Fibroblast of lung (primary cell): ENCODE data around the gene ZGLP1.

ENCODE experiments used
- EZH2 ChIP-seq: IDR thresholded peaks from 2 replicates; pipeline ENCODE4 v1.5.1; 2012; ENCODE audit warnings: low read length, control low read depth, mild to moderate bottlenecking; ENCODE audit errors: missing control alignments
- TF ChIP-seq, protein P1 (sequence below), 2 donors: IDR thresholded peaks in 1 of 2; conservative IDR thresholded peaks in 1 of 2; 1 replicate in 1 of 2; 2 replicates in 1 of 2; pipeline ENCODE4 v1.5.1; 2011 to 2012; ENCODE audit warnings: low read length in 2 of 2, control low read depth in 1 of 2, inconsistent platforms in 1 of 2, low read depth in 1 of 2, mild to moderate bottlenecking in 1 of 2

DNA sequence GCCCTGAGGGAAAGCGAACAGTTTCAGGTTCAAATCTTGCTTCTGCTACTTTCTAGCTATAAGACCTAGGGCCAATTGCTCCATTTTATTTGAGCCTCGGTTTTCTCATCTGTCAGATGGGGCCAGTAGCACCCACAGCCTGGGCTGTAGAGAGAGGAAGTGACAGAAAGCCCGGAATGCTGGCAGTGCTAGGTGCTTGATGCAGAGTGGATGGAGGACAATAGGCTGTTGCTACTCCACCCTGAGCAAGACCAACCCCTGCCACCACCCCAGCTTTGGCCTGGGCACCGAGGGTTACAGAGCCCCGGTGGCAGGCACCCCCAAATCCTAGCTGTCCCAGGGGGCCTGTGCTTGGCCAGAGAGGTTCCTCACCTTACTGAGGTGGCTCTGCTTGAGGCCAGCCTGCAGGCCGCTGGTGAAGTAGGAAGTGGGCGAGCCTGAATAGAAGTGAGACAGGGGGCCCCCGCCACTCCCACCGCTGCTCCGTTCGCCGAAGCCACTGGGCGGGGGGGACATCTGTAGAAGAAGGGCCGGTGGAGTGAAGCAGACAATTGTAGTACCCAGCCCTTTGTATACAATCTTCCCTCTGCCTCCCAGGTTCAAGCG, 8.3 kb upstream of the ZGLP1 start:
- TF ChIP-seq, protein P1, sequence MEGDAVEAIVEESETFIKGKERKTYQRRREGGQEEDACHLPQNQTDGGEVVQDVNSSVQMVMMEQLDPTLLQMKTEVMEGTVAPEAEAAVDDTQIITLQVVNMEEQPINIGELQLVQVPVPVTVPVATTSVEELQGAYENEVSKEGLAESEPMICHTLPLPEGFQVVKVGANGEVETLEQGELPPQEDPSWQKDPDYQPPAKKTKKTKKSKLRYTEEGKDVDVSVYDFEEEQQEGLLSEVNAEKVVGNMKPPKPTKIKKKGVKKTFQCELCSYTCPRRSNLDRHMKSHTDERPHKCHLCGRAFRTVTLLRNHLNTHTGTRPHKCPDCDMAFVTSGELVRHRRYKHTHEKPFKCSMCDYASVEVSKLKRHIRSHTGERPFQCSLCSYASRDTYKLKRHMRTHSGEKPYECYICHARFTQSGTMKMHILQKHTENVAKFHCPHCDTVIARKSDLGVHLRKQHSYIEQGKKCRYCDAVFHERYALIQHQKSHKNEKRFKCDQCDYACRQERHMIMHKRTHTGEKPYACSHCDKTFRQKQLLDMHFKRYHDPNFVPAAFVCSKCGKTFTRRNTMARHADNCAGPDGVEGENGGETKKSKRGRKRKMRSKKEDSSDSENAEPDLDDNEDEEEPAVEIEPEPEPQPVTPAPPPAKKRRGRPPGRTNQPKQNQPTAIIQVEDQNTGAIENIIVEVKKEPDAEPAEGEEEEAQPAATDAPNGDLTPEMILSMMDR (conservative IDR thresholded peaks at IDR 0.05 in 1 of 2, IDR thresholded peaks at IDR 0.05 in 1 of 2; ENCODE audit: low read depth in 1 of 2, low read length in 2 of 2), result no peak
- no peak for TF ChIP-seq EZH2
